ENCODE results near the gene AADACL2.
"Not testable (repeated sequence)": the region's sequence is repeated elsewhere in the genome, so short reads cannot be mapped to it uniquely, and the experiment has no call there.

Gene AADACL2

DNA sequence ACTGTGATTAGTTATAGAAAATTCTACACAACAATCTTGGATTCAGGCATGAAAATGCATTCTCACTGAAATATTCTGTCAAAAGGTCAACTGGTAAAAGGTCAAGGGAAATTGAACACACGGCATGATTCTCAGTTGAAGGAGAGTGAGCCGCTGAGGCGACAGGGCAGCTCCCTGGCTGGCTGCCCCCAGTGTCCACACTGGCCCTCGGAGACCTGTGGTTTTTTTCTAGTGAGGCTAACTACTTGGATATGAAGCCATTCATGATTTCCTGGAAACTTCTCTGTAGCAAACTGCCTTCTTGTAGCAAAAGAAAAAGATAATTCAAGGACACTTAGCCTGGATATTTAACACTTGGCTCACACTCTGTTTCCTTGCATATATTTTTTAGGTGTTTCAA lies 37.2 kb downstream of the AADACL2 start:
- no peak for DNase-seq (ENCODE audit: low read depth in 1 of 2, low spot score in 1 of 2)

GRCh38 chr3:151772825-151773480 lies 39.2 kb downstream of the AADACL2 start:
- in situ Hi-C loops (cut with HindIII; ENCODE audit: low pct_unique_long_range_greater_than_20kb, low sequenced_read_pairs), result no loop called here
- no peak for TF ChIP-seq JUND (IDR thresholded peaks at IDR 0.05; ENCODE audit: low read depth)
- DNase-seq (ENCODE audit: low read depth in 1 of 2, low spot score in 1 of 2), result peak in 1 of 2 experiments; percentile 26

More for the DNA sequence above, 37.2 kb downstream of the AADACL2 start:
- TF ChIP-seq JUND (IDR thresholded peaks at IDR 0.05; ENCODE audit: low read depth), result no peak
- in situ Hi-C loops (cut with HindIII; ENCODE audit: low pct_unique_long_range_greater_than_20kb, low sequenced_read_pairs), result no loop called here

DNA sequence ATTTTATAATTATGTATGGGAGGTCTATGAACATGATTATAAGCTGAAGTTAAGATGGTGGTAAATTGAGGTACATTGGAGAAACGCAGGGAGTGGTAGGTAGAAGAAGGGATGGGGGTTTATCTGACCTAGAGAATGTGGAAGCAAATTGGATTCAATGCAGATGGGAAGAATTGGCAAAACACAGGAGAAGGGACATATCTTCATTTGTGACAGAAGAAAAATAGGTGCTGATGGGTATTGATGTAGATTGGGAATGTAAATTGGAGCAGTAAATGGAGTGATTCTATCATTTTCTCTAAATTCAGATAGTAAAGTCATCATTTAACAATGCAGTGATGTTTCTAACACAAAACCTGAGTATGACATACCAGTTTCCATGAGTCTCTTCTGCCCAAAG lies 40.5 kb downstream of the AADACL2 start:
- TF ChIP-seq JUND (IDR thresholded peaks at IDR 0.05; ENCODE audit: low read depth), result no peak
- DNase-seq (ENCODE audit: low read depth in 1 of 2, low spot score in 1 of 2), result no peak
- in situ Hi-C loops (cut with HindIII; ENCODE audit: low pct_unique_long_range_greater_than_20kb, low sequenced_read_pairs), result no loop called here

GRCh38 chr3:151774910-151775309 lies 41.2 kb downstream of the AADACL2 start:
- DNase-seq (ENCODE audit: low read depth in 1 of 2, low spot score in 1 of 2), result no peak
- TF ChIP-seq JUND (IDR thresholded peaks at IDR 0.05; ENCODE audit: low read depth), result no peak
- in situ Hi-C loops (cut with HindIII; ENCODE audit: low pct_unique_long_range_greater_than_20kb, low sequenced_read_pairs), result no loop called here

- no peak for TF ChIP-seq JUND (IDR thresholded peaks at IDR 0.05; ENCODE audit: low read depth)
- in situ Hi-C loops (cut with HindIII; ENCODE audit: low pct_unique_long_range_greater_than_20kb, low sequenced_read_pairs), result no loop called here
- no peak for DNase-seq (ENCODE audit: low read depth in 1 of 2, low spot score in 1 of 2)
These were observed 41.9 kb downstream of the AADACL2 start for GRCh38 chr3:151775314-151776258.

DNA sequence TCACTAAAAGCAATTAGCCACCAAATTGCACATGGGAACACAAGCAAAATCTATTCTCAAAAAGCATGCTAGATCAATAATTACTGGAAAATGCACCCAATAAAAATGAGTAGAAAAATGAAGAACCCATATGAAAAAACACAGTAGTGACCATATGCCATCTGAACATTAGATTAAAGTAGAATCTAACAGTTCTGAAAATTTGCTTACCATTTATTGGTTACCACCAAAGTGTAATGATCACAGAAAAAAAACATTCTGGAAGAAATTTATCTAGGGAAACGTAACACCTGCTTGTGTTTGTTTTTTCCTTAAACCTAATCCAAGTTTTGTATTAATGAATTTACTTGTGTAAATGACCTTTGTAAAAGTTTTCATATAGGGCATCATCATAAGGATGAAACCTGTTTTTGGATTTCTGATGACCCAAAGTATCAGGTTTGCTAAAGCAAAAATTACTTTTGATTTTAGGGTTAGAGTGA lies 42.6 kb downstream of the AADACL2 start:
- in situ Hi-C loops (cut with HindIII; ENCODE audit: low pct_unique_long_range_greater_than_20kb, low sequenced_read_pairs), result no loop called here
- TF ChIP-seq JUND (IDR thresholded peaks at IDR 0.05; ENCODE audit: low read depth), result no peak
- no peak for DNase-seq (ENCODE audit: low read depth in 1 of 2, low spot score in 1 of 2)

DNA sequence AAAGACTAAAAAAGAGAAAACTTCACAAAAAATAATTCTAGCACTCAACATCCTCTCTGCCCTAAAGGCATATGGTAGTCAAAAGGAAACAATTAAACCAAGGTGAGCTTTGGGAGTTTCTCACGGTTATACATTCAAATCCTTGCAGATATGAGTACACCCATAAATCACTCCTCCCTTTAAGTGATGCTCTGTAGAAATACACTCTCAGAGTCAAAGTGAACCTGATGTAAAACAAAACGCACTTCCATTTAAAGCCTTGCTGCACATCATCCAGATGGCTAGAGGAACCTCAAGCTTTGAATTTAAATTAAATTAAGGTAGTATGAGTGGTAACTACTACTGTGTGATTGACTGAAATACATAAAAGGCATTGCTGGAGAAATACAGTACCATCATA lies 44.2 kb downstream of the AADACL2 start:
- TF ChIP-seq JUND (IDR thresholded peaks at IDR 0.05; ENCODE audit: low read depth), result no peak
- DNase-seq (ENCODE audit: low read depth in 1 of 2, low spot score in 1 of 2), result no peak
- in situ Hi-C loops (cut with HindIII; ENCODE audit: low pct_unique_long_range_greater_than_20kb, low sequenced_read_pairs), result no loop called here

- in situ Hi-C loops (cut with HindIII; ENCODE audit: low pct_unique_long_range_greater_than_20kb, low sequenced_read_pairs), result no loop called here
- no peak for TF ChIP-seq JUND (IDR thresholded peaks at IDR 0.05; ENCODE audit: low read depth)
- no peak for DNase-seq (ENCODE audit: low read depth in 1 of 2, low spot score in 1 of 2)
These were observed 53.9 kb downstream of the AADACL2 start for GRCh38 chr3:151787626-151788025.

- in situ Hi-C loops (cut with HindIII; ENCODE audit: low pct_unique_long_range_greater_than_20kb, low sequenced_read_pairs), result no loop called here
- no peak for DNase-seq (ENCODE audit: low read depth in 1 of 2, low spot score in 1 of 2)
- no peak for TF ChIP-seq JUND (IDR thresholded peaks at IDR 0.05; ENCODE audit: low read depth)
These were observed 54.7 kb downstream of the AADACL2 start for GRCh38 chr3:151788401-151788800.

DNA sequence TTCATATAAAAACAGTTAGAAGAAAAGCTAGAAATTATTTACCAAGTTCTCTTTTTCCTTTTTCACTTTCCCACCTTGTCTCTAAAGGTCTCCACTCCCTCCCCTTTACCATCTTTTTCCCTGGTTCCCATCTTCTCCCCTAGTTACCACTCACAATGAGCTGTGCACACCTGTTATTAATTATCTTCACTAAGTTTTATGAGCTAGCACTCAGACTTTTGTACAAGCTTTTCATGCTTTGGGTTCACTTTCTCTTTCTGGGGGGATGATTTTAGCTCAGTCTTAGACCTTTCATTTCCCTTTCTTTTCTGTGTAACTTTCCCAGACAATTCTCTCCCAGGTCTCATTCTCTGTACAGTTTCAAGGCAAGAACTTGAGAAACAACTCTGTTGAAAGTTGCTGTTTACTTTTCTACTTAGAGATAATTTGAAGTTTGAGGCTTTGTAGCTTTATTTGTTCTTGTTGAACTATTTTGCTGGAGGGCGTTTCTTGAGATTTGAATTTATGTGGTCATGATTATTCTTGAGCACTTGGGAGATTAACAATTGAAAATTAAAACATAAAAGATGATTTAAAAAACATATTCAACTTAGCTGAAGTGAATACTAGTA lies 56.2 kb downstream of the AADACL2 start:
- DNase-seq (ENCODE audit: low read depth in 1 of 2, low spot score in 1 of 2), result peak; percentile 8 to 85
- in situ Hi-C loops (cut with HindIII; ENCODE audit: low pct_unique_long_range_greater_than_20kb, low sequenced_read_pairs), result no loop called here
- 0 out of 2 replicates have a peak, but pooled peaks have one; percentile 36 for TF ChIP-seq JUND (IDR thresholded peaks at IDR 0.05; ENCODE audit: low read depth)

- in situ Hi-C loops (cut with HindIII; ENCODE audit: low pct_unique_long_range_greater_than_20kb, low sequenced_read_pairs); DNase-seq (ENCODE audit: low read depth in 1 of 2, low spot score in 1 of 2): not testable (repeated sequence)
These were observed 57.0 kb downstream of the AADACL2 start for GRCh38 chr3:151790763-151791162.

- no peak for TF ChIP-seq JUND (IDR thresholded peaks at IDR 0.05; ENCODE audit: low read depth)
- in situ Hi-C loops (cut with HindIII; ENCODE audit: low pct_unique_long_range_greater_than_20kb, low sequenced_read_pairs), result no loop called here
- peak in 1 of 2 experiments; percentile 36 for DNase-seq (ENCODE audit: low read depth in 1 of 2, low spot score in 1 of 2)
These were observed 58.7 kb downstream of the AADACL2 start for GRCh38 chr3:151792411-151792810.

- no peak for DNase-seq (ENCODE audit: low read depth in 1 of 2, low spot score in 1 of 2)
- TF ChIP-seq JUND (IDR thresholded peaks at IDR 0.05; ENCODE audit: low read depth), result no peak
- in situ Hi-C loops (cut with HindIII; ENCODE audit: low pct_unique_long_range_greater_than_20kb, low sequenced_read_pairs), result no loop called here
These were observed 59.9 kb downstream of the AADACL2 start for GRCh38 chr3:151793636-151794035.
